ENCODE data around the gene GRAMD1A. TPM values are rescaled to one million over a fixed set of nuclear protein-coding genes. Genes with fewer than 3 reads are reported as not detected.

Gene GRAMD1A
- total and polyA plus RNA-seq, 2 donors (not counting 1 experiment from before 2014, with no cell fraction given): 83.8 to 102 TPM

- TF ChIP-seq CTCF (IDR thresholded peaks at IDR 0.05): no peak
- TF ChIP-seq EZH2 (IDR thresholded peaks at IDR 0.05; ENCODE audit: borderline replicate concordance, insufficient read depth, low read depth, low read length, poor library complexity, severe bottlenecking): no peak
- H3K9me3 ChIP-seq (ENCODE audit: control extremely low read depth in 1 of 3, control insufficient read depth in 2 of 3, insufficient read depth in 1 of 3, low read length in 2 of 3): peaks cover 0 to 4% (median 0%) of the 10 kb centered on the region in 3 donors
- no peak for DNase-seq
- no peak for ATAC-seq (ENCODE audit: low read depth)
- CTCF ChIA-PET: interaction anchor here (0.8 kb wide), 1 partner anchor 15 kb away, joined by 3 read pairs; no protein-coding TSS in a partner anchor
- intact Hi-C loops (cut with micrococcal nuclease): no loop called here
- Mint-ChIP-seq H3K27me3 (peaks cover 4% of the 10 kb centered on the region), H3K9me3 (ENCODE audit: insufficient read depth) (no peaks in the 10 kb centered on the region), H3K27ac (no peak overlapping the region), H3K4me1 (peaks cover 6% of the 10 kb centered on the region), H3K4me3 (no peak overlapping the region)
- H4K20me1 ChIP-seq (ENCODE audit: control insufficient read depth, insufficient read depth, low read length, poor library complexity, severe bottlenecking): no peaks in the 10 kb centered on the region
- POLR2A ChIA-PET: no interaction called here
- H3K4me3 ChIP-seq (ENCODE audit: control extremely low read depth in 1 of 5, extremely low read depth in 1 of 5, insufficient read depth in 1 of 5, low read depth in 2 of 5, low read length in 4 of 5): no peak overlapping the region
- peaks cover 0 to 4% (median 0%) of the 10 kb centered on the region in 4 experiments for H3K27me3 ChIP-seq (replicated peaks in 1 of 4; ENCODE audit: control extremely low read depth in 1 of 4, control insufficient read depth in 3 of 4, insufficient read depth in 4 of 4, low read length in 3 of 4)
- H2AFZ ChIP-seq (ENCODE audit: insufficient read depth, low read depth, low read length, poor library complexity, severe bottlenecking): no peak overlapping the region
- no peaks in the 10 kb centered on the region for H3K4me1 ChIP-seq (ENCODE audit: control insufficient read depth in 2 of 2, insufficient read depth in 2 of 2, low read length in 2 of 2)
- H3K36me3 ChIP-seq (replicated peaks in 1 of 2; ENCODE audit: control extremely low read depth in 1 of 2, control insufficient read depth in 1 of 2, extremely low read depth in 1 of 2, insufficient read depth in 2 of 2, low read length in 1 of 2): no peaks in the 10 kb centered on the region
- H3K9ac ChIP-seq (ENCODE audit: low read length): no peak overlapping the region
- no peaks in the 10 kb centered on the region for H3K79me2 ChIP-seq (ENCODE audit: control insufficient read depth, insufficient read depth, low read length)
- WGBS (ENCODE audit: insufficient coverage): no CpG with 5 or more reads among the region's 1 CpG
- H3K27ac ChIP-seq (ENCODE audit: low read length in 2 of 2): no peak overlapping the region
- no peak overlapping the region for H3K4me2 ChIP-seq (replicated peaks; ENCODE audit: low read depth, low read length, poor library complexity, severe bottlenecking)
Observed at GRCh38 chr19:34988119-34988518, 12.0 kb upstream of the GRAMD1A start.

GRCh38 chr19:34989298-34989697 is 10.8 kb upstream of the GRAMD1A start:
- H3K4me2 ChIP-seq (replicated peaks; ENCODE audit: low read depth, low read length, poor library complexity, severe bottlenecking): no peak overlapping the region
- no peak for TF ChIP-seq EZH2 (IDR thresholded peaks at IDR 0.05; ENCODE audit: borderline replicate concordance, insufficient read depth, low read depth, low read length, poor library complexity, severe bottlenecking)
- no peak for TF ChIP-seq CTCF (IDR thresholded peaks at IDR 0.05)
- no peaks in the 10 kb centered on the region for H3K36me3 ChIP-seq (replicated peaks in 1 of 2; ENCODE audit: control extremely low read depth in 1 of 2, control insufficient read depth in 1 of 2, extremely low read depth in 1 of 2, insufficient read depth in 2 of 2, low read length in 1 of 2)
- Mint-ChIP-seq H3K4me3 (no peak overlapping the region), H3K9me3 (ENCODE audit: insufficient read depth) (no peaks in the 10 kb centered on the region), H3K4me1 (peaks cover 6% of the 10 kb centered on the region), H3K27me3 (peaks cover 4% of the 10 kb centered on the region), H3K27ac (no peak overlapping the region)
- no peaks in the 10 kb centered on the region for H3K79me2 ChIP-seq (ENCODE audit: control insufficient read depth, insufficient read depth, low read length)
- 30% methylated on average over 2 of the region's 6 CpGs for WGBS (ENCODE audit: insufficient coverage)
- H2AFZ ChIP-seq (ENCODE audit: insufficient read depth, low read depth, low read length, poor library complexity, severe bottlenecking): no peak overlapping the region
- no peaks in the 10 kb centered on the region for H3K4me1 ChIP-seq (ENCODE audit: control insufficient read depth in 2 of 2, insufficient read depth in 2 of 2, low read length in 2 of 2)
- intact Hi-C loops (cut with micrococcal nuclease): no loop called here
- ATAC-seq (ENCODE audit: low read depth) (no peak), DNase-seq (no peak)
- peaks cover 0 to 4% (median 0%) of the 10 kb centered on the region in 3 donors for H3K9me3 ChIP-seq (ENCODE audit: control extremely low read depth in 1 of 3, control insufficient read depth in 2 of 3, insufficient read depth in 1 of 3, low read length in 2 of 3)
- peaks cover 0 to 4% (median 0%) of the 10 kb centered on the region in 4 experiments for H3K27me3 ChIP-seq (replicated peaks in 1 of 4; ENCODE audit: control extremely low read depth in 1 of 4, control insufficient read depth in 3 of 4, insufficient read depth in 4 of 4, low read length in 3 of 4)
- ChIA-PET CTCF (interaction anchor here (1.1 to 1.5 kb wide), 2 partner anchors 11 to 18 kb away, joined by 3 to 5 read pairs; no protein-coding TSS in a partner anchor), POLR2A (interaction anchor here (0.5 kb wide), 1 partner anchor 14 kb away, joined by 7 read pairs; no protein-coding TSS in a partner anchor)
- no peak overlapping the region for H3K27ac ChIP-seq (ENCODE audit: low read length in 2 of 2)
- H3K9ac ChIP-seq (ENCODE audit: low read length): no peak overlapping the region
- H3K4me3 ChIP-seq (ENCODE audit: control extremely low read depth in 1 of 5, extremely low read depth in 1 of 5, insufficient read depth in 1 of 5, low read depth in 2 of 5, low read length in 4 of 5): no peak overlapping the region
- no peaks in the 10 kb centered on the region for H4K20me1 ChIP-seq (ENCODE audit: control insufficient read depth, insufficient read depth, low read length, poor library complexity, severe bottlenecking)
